GM04504 (cell line): ENCODE results near the gene PLBD1.

ENCODE experiments used
- DNase-seq: peaks from one replicate; pipeline ENCODE4 v3.0.0-alpha.2; 2012; ENCODE audit warnings: low read depth

PLBD1 gene

GRCh38 chr12:14570231-14570630 is 2.5 kb upstream of the PLBD1 start:
- no peak for DNase-seq

GRCh38 chr12:14564336-14564959 is 3.2 kb downstream of the PLBD1 start:
- DNase-seq = no peak

GRCh38 chr12:14563046-14563445 is 4.6 kb downstream of the PLBD1 start:
- DNase-seq = no peak

GRCh38 chr12:14562279-14562678 is 5.4 kb downstream of the PLBD1 start:
- DNase-seq = no peak

GRCh38 chr12:14561677-14562238 is 5.9 kb downstream of the PLBD1 start:
- no peak for DNase-seq

- no peak for DNase-seq
Observed at GRCh38 chr12:14560904-14561574, 6.6 kb downstream of the PLBD1 start.

GRCh38 chr12:14558473-14558959 is 9.2 kb downstream of the PLBD1 start:
- no peak for DNase-seq

- no peak for DNase-seq
Observed at GRCh38 chr12:14557966-14558365, 9.7 kb downstream of the PLBD1 start.

- no peak for DNase-seq
Observed at GRCh38 chr12:14554281-14555007, 13.2 kb downstream of the PLBD1 start.

- no peak for DNase-seq
Observed at GRCh38 chr12:14548609-14549008, 19.1 kb downstream of the PLBD1 start.

- no peak for DNase-seq
Observed at GRCh38 chr12:14547571-14547970, 20.1 kb downstream of the PLBD1 start.

GRCh38 chr12:14545144-14546124 is 22.2 kb downstream of the PLBD1 start:
- no peak for DNase-seq

- DNase-seq = no peak
Observed at GRCh38 chr12:14540801-14541462, 26.8 kb downstream of the PLBD1 start.

GRCh38 chr12:14537088-14537487 is 30.6 kb downstream of the PLBD1 start:
- no peak for DNase-seq

GRCh38 chr12:14532152-14532551 is 35.5 kb downstream of the PLBD1 start:
- no peak for DNase-seq

GRCh38 chr12:14525964-14526363 is 41.7 kb downstream of the PLBD1 start:
- DNase-seq = no peak

GRCh38 chr12:14521822-14522221 is 45.9 kb downstream of the PLBD1 start:
- DNase-seq = no peak

GRCh38 chr12:14514946-14515345 is 52.7 kb downstream of the PLBD1 start:
- no peak for DNase-seq

GRCh38 chr12:14514154-14514842 is 53.4 kb downstream of the PLBD1 start:
- DNase-seq = no peak

GRCh38 chr12:14510574-14510973 is 57.1 kb downstream of the PLBD1 start:
- DNase-seq = no peak
